Trophoblast cell (in vitro differentiated cells and primary cell): Measurements from ENCODE around the gene KCNMA1.

ENCODE experiments used
- DNase-seq, 2 donors: peaks; one replicate each; pipeline ENCODE4 v3.0.0-alpha.2; 2016
- H2AFZ ChIP-seq: 2 replicates; pipeline ENCODE4 v1.6.1; 2013; ENCODE audit warnings: low read length, moderate library complexity, mild to moderate bottlenecking; ENCODE audit not compliant: insufficient read depth, poor library complexity
- H2AK5ac ChIP-seq: 2 replicates; pipeline ENCODE4 v1.6.1; 2013; ENCODE audit warnings: mild to moderate bottlenecking, low read length
- H2BK120ac ChIP-seq: 2 replicates; pipeline ENCODE4 v1.6.1; 2013; ENCODE audit warnings: low read length, mild to moderate bottlenecking, moderate library complexity; ENCODE audit not compliant: insufficient read depth, poor library complexity
- H2BK12ac ChIP-seq: 2 replicates; pipeline ENCODE4 v1.6.1; 2013; ENCODE audit warnings: mild to moderate bottlenecking, low read length, moderate library complexity
- H2BK5ac ChIP-seq: 2 replicates; pipeline ENCODE4 v1.6.1; 2013; ENCODE audit warnings: low read length, low read depth, moderate library complexity, mild to moderate bottlenecking; ENCODE audit not compliant: poor library complexity
- H3K14ac ChIP-seq: 2 replicates; pipeline ENCODE4 v1.6.1; 2013; ENCODE audit warnings: mild to moderate bottlenecking, low read length
- H3K18ac ChIP-seq: 2 replicates; pipeline ENCODE4 v1.6.1; 2013; ENCODE audit warnings: mild to moderate bottlenecking, low read length
- H3K23ac ChIP-seq: 2 replicates; pipeline ENCODE4 v1.6.1; 2013; ENCODE audit warnings: low read length
- H3K27ac ChIP-seq: 2 replicates; pipeline ENCODE4 v1.5.1; 2013; ENCODE audit warnings: low read depth, mild to moderate bottlenecking, inconsistent platforms, low read length, moderate library complexity
- H3K27me3 ChIP-seq: 2 replicates; pipeline ENCODE4 v1.6.1; 2013; ENCODE audit warnings: inconsistent platforms, mild to moderate bottlenecking, low read length, moderate library complexity; ENCODE audit not compliant: insufficient read depth
- H3K36me3 ChIP-seq, 2 experiments: 1 replicate in 1 of 2; 2 replicates in 1 of 2; pipeline ENCODE4 v1.6.1; 2013; ENCODE audit warnings: low read length in 2 of 2, mild to moderate bottlenecking in 2 of 2, moderate library complexity in 1 of 2; ENCODE audit not compliant: insufficient read depth in 2 of 2, control insufficient read depth in 1 of 2
- H3K4ac ChIP-seq: 2 replicates; pipeline ENCODE4 v1.6.1; 2013; ENCODE audit warnings: low read depth, mild to moderate bottlenecking, low read length, moderate library complexity
- H3K4me1 ChIP-seq, 2 experiments: 1 replicate in 1 of 2; 2 replicates in 1 of 2; pipeline ENCODE4 v1.6.1; 2013; ENCODE audit warnings: low read length in 2 of 2, mild to moderate bottlenecking in 2 of 2, moderate library complexity in 1 of 2; ENCODE audit not compliant: insufficient read depth in 2 of 2, control insufficient read depth in 1 of 2
- H3K4me2 ChIP-seq: 2 replicates; pipeline ENCODE4 v1.6.1; 2013; ENCODE audit warnings: inconsistent platforms, mild to moderate bottlenecking, low read length, moderate library complexity
- H3K4me3 ChIP-seq: 2 replicates; pipeline ENCODE4 v1.5.1; 2013; ENCODE audit warnings: mild to moderate bottlenecking, low read depth, low read length, inconsistent platforms
- H3K79me1 ChIP-seq: one replicate; pipeline ENCODE4 v1.6.1; 2013; ENCODE audit warnings: low read length
- H3K79me2 ChIP-seq: 2 replicates; pipeline ENCODE4 v1.6.1; 2013; ENCODE audit warnings: low read length, mild to moderate bottlenecking; ENCODE audit not compliant: control insufficient read depth, insufficient read depth, poor library complexity
- H3K9ac ChIP-seq: 2 replicates; pipeline ENCODE4 v1.6.1; 2013; ENCODE audit warnings: mild to moderate bottlenecking, low read length
- H3K9me3 ChIP-seq: 2 replicates; pipeline ENCODE4 v1.6.1; 2013; ENCODE audit warnings: low read depth, mild to moderate bottlenecking, control low read depth, inconsistent platforms, low read length; ENCODE audit not compliant: insufficient read depth
- H4K12ac ChIP-seq: 2 replicates; pipeline ENCODE4 v1.6.1; 2013; ENCODE audit warnings: low read depth, mild to moderate bottlenecking, low read length, moderate library complexity
- H4K8ac ChIP-seq: 2 replicates; pipeline ENCODE4 v1.6.1; 2013; ENCODE audit warnings: low read depth, mild to moderate bottlenecking, low read length, moderate library complexity
- H4K91ac ChIP-seq: one replicate; pipeline ENCODE4 v1.6.1; 2013; ENCODE audit warnings: low read depth, mild to moderate bottlenecking, low read length, moderate library complexity
- WGBS: extraction: QIAGEN DNeasy Blood & Tissue Kit; methylation state at CpG from one replicate; pipeline ENCODE4 v1.1.7; 2013; ENCODE audit warnings: missing lambda C conversion rate; ENCODE audit not compliant: insufficient read length, insufficient coverage; ENCODE audit errors: extremely low coverage; 5-methylcytosine and 5-hydroxymethylcytosine counted together

KCNMA1 gene

GRCh38 chr10:77123330-77123729 lies 514.3 kb downstream of the KCNMA1 start:
- Histone ChIP-seq H2BK12ac (no peak overlapping the region), H3K4ac (no peak overlapping the region), H3K36me3 (no peaks in the 10 kb centered on the region), H4K91ac (no peak overlapping the region), H3K9me3 (no peaks in the 10 kb centered on the region), H2AK5ac (no peak overlapping the region), H3K18ac (no peak overlapping the region), H2BK5ac (no peak overlapping the region), H2AFZ (no peak overlapping the region), H3K79me1 (no peaks in the 10 kb centered on the region), H3K9ac (no peak overlapping the region), H3K27me3 (no peaks in the 10 kb centered on the region), H3K14ac (no peak overlapping the region), H2BK120ac (no peak overlapping the region), H4K12ac (no peak overlapping the region), H3K4me3 (no peak overlapping the region), H3K4me1 (peaks cover 0 to 5% of the 10 kb centered on the region in 2 experiments), H3K4me2 (no peak overlapping the region), H3K23ac (no peak overlapping the region), H3K79me2 (no peaks in the 10 kb centered on the region), H4K8ac (no peak overlapping the region), H3K27ac (no peak overlapping the region)
- WGBS = no CpG with 5 or more reads among the region's 5 CpGs
- DNase-seq = peak in 1 of 2 donors; percentile 29

DNA sequence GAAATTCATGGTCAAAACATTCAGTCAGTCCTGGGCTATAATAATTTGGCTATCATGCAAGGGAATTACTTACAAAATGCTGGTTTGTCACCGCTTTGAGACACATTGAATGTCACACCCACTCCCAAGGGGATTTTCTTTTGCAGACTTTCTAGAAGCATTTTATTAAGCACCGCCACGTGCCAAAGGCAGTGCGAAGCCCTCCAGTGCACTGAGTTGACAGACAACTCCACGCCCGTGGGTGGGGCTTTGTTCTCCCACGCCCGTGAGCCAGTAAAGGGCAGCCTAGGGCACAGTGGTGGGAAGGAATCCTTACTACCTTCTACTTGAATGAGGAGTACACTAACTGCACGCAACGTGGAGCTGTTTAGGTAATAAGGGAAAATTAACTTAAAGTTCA lies 515.8 kb downstream of the KCNMA1 start:
- WGBS = no CpG with 5 or more reads among the region's 10 CpGs
- H2BK12ac ChIP-seq = no peak overlapping the region
- H3K79me2 ChIP-seq = no peaks in the 10 kb centered on the region
- no peak overlapping the region for H3K18ac ChIP-seq
- no peak overlapping the region for H4K91ac ChIP-seq
- H3K4ac ChIP-seq = no peak overlapping the region
- H2BK120ac ChIP-seq = no peak overlapping the region
- H2AK5ac ChIP-seq = no peak overlapping the region
- H3K27ac ChIP-seq = no peak overlapping the region
- H4K8ac ChIP-seq = no peak overlapping the region
- H3K4me1 ChIP-seq = peaks cover 0 to 5% of the 10 kb centered on the region in 2 experiments
- no peak overlapping the region for H3K14ac ChIP-seq
- H3K9me3 ChIP-seq = no peaks in the 10 kb centered on the region
- DNase-seq = no peak
- H3K9ac ChIP-seq = no peak overlapping the region
- H3K27me3 ChIP-seq = no peaks in the 10 kb centered on the region
- no peak overlapping the region for H3K4me2 ChIP-seq
- H2AFZ ChIP-seq = no peak overlapping the region
- no peaks in the 10 kb centered on the region for H3K79me1 ChIP-seq
- H3K4me3 ChIP-seq = no peak overlapping the region
- no peak overlapping the region for H4K12ac ChIP-seq
- H3K36me3 ChIP-seq = no peaks in the 10 kb centered on the region
- H3K23ac ChIP-seq = no peak overlapping the region
- no peak overlapping the region for H2BK5ac ChIP-seq

DNA sequence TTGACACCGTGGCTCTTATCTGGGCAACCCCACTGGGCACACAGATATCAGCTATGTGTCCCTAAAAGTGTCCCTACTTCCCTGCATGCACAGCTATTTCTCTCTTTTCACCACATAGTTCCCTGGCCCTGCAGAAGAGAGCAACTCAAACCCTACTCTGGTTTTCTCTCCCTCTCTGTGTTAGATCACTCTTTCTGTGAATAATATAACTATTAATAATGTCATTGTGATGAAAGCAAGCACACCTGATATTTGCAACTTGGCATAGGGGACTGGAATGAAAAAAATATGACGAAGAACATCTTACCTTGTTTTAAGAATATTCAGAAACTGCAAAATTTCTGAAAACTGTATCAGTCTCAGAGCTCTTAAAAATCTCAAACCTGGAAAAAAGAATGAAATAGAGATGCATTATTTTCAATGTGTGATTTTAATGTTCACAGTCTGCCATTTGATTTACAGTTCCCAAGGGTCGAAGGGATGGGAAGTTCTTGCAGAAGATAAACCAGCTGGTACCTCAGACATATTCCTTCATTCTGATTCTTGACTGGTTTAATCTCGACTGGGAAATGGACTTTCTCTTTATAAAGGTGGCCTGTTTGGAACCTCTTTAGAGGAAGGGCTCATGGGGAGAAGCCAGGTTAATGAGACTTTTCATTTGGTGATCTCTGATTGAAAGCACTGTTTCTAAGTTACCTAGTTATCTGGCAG lies 516.8 kb downstream of the KCNMA1 start:
- Histone ChIP-seq H3K4me1 (peaks cover 0 to 5% of the 10 kb centered on the region in 2 experiments), H3K18ac (no peak overlapping the region), H3K9ac (no peak overlapping the region), H4K8ac (no peak overlapping the region), H3K27me3 (no peaks in the 10 kb centered on the region), H3K27ac (no peak overlapping the region), H3K14ac (no peak overlapping the region), H3K79me1 (no peaks in the 10 kb centered on the region), H3K79me2 (no peaks in the 10 kb centered on the region), H4K12ac (no peak overlapping the region), H3K9me3 (no peaks in the 10 kb centered on the region), H2BK120ac (no peak overlapping the region), H2BK5ac (no peak overlapping the region), H2AFZ (no peak overlapping the region), H3K36me3 (no peaks in the 10 kb centered on the region), H3K4me2 (no peak overlapping the region), H2BK12ac (no peak overlapping the region), H3K4me3 (no peak overlapping the region), H3K23ac (no peak overlapping the region), H3K4ac (no peak overlapping the region), H4K91ac (no peak overlapping the region), H2AK5ac (no peak overlapping the region)
- WGBS = no CpG with 5 or more reads among the region's 4 CpGs
- no peak for DNase-seq

GRCh38 chr10:77120012-77120411 lies 517.6 kb downstream of the KCNMA1 start:
- Histone ChIP-seq H2BK12ac (no peak overlapping the region), H3K27me3 (no peaks in the 10 kb centered on the region), H4K8ac (no peak overlapping the region), H3K4ac (no peak overlapping the region), H4K91ac (no peak overlapping the region), H3K4me3 (no peak overlapping the region), H3K36me3 (no peaks in the 10 kb centered on the region), H2BK5ac (no peak overlapping the region), H2AK5ac (no peak overlapping the region), H3K23ac (no peak overlapping the region), H3K14ac (no peak overlapping the region), H3K79me1 (no peaks in the 10 kb centered on the region), H3K9me3 (no peaks in the 10 kb centered on the region), H3K9ac (no peak overlapping the region), H2BK120ac (no peak overlapping the region), H3K27ac (no peak overlapping the region), H2AFZ (no peak overlapping the region), H3K79me2 (no peaks in the 10 kb centered on the region), H4K12ac (no peak overlapping the region), H3K18ac (no peak overlapping the region), H3K4me2 (no peak overlapping the region), H3K4me1 (peaks cover 0 to under 1% of the 10 kb centered on the region in 2 experiments)
- WGBS = no CpG with 5 or more reads among the region's 4 CpGs
- no peak for DNase-seq
